Measurements from ENCODE around the gene GLS2. TPM values are rescaled to one million over a fixed set of nuclear protein-coding genes. Genes with fewer than 3 reads are reported as not detected.
"Not testable (repeated sequence)": the region's sequence is repeated elsewhere in the genome, so short reads cannot be mapped to it uniquely, and the experiment has no call there.

Gene GLS2
- total and polyA plus RNA-seq, 5 donors from 2014 or later, result 0.64 to 3.9 (median 1.3) TPM

DNA sequence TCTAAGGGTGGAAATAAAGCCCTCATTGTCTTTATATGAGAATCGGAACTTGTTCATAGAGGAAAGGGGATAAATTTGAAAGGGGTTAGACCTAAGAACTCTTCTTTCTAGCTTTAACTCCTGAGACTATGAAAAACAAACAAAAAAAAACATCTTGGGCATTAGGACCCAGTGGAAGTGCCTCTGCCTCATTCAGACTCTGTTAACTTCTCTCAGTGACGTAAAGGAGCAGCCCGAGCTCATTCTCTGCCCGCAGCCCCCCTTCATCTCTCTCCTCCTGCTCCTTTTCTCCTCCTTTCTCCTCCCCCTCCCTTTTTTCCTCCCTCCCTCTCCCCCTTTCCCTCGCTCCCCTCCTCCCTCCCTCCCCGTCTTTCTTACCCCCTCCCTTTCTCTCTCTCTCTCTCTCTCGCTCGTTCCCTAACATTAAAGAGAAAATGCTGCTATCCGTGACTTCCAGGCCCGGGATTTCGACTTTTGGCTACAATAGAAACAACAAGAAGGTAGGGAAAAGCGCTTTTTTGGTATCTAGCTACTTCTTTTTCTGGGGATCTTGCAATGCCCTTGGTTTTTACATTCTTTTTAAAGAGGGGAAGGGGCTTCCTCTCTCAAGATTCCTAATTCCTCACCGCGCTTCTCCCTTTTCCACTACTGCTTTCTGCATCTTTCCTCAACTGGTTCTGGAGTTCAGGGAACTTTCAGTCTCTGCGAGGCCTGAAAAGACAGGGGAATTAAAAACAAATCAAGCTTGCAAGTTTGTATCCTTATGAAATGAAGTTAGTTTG lies 33.8 kb upstream of the GLS2 start, which contains the start of gene RBMS2:
Gene RBMS2, plus strand, starts transcription at position 231 of the 782 bp plus-strand sequence. Its CDS starts 204 bp downstream, at position 435.
- peaks cover 20% of the 10 kb centered on the region for H3K27me3 Mint-ChIP-seq
- H3K9me3 Mint-ChIP-seq, result peaks cover 0 to 2% (median 0%) of the 10 kb centered on the region in 7 donors
- no peaks in the 10 kb centered on the region for H3K36me3 ChIP-seq (ENCODE audit: control insufficient read depth, insufficient read depth, low read length)
- H3K36me3 Mint-ChIP-seq, result no peaks in the 10 kb centered on the region
- no peaks in the 10 kb centered on the region for H3K27me3 ChIP-seq (ENCODE audit: control insufficient read depth, insufficient read depth, low read length)
- peak within 1 kb of the TSS; percentile 64 for H3K4me3 ChIP-seq (ENCODE audit: low read depth, low read length)
- H3K27ac ChIP-seq (ENCODE audit: insufficient read depth, low read length, poor library complexity, severe bottlenecking), result no peak within 1 kb of the TSS
- H3K4me3 Mint-ChIP-seq, result peak within 1 kb of the TSS; percentile 39 to 91 (median 84)
- DNase-seq (peak; percentile 16 to 53 (median 22)), ATAC-seq (ENCODE audit: low read depth in 2 of 2) (peak; percentile 58 to 90)
- H3K4me1 Mint-ChIP-seq, result peaks cover 0 to 28% (median 11%) of the 10 kb centered on the region in 4 donors
- H3K4me1 ChIP-seq (ENCODE audit: control insufficient read depth, insufficient read depth, low read length, poor library complexity, severe bottlenecking), result peaks cover 17% of the 10 kb centered on the region
- H3K9me3 ChIP-seq (ENCODE audit: control insufficient read depth in 2 of 2, low read length in 2 of 2), result no peaks in the 10 kb centered on the region
- H3K27ac Mint-ChIP-seq, result peak within 1 kb of the TSS; percentile 54 to 92 (median 82)

DNA sequence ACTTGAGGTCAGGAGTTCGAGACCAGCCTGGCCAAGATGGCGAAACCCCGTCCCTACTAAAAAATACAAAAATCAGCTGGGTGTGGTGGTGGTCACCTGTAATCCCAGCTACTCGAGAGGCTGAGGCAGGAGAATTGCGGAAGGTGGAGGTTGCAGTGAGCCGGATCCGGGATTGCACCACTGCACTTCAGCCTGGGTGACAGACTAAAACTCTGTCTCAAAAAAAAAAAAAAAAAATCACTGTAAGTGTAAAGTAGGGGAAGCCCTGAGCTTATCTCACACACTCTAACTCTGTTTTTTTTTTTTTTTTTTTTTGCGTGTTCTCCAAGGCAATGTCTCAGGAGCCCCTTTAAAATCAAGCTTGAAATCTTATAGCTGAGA lies 33.2 kb upstream of the GLS2 start:
- Histone ChIP-seq H3K27ac (ENCODE audit: insufficient read depth, low read length, poor library complexity, severe bottlenecking) (no peak overlapping the region), H3K4me3 (ENCODE audit: low read depth, low read length) (peak overlapping the region; percentile 64)

DNA sequence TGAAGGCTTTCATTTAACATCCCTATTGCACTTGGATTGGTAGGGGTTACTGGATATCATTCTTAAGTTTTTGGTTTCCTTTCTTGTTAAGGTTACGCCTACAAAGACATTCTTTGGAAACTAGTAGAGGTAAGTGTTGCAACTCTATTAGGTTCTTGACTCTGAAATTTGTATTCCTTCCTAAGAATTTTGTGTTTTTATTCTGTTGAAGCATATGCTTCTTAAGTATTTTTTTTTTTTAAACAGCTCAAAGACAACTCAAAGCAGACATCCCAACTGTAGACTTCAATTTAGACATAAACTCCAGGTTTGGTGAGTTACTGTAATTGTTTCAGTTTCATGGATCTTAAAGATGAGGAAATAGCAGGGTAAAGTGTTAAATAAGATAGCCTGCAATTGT lies 32.5 kb upstream of the GLS2 start:
- Histone ChIP-seq H3K36me3 (ENCODE audit: control insufficient read depth, insufficient read depth, low read length) (no peaks in the 10 kb centered on the region), H3K27me3 (ENCODE audit: control insufficient read depth, insufficient read depth, low read length) (no peaks in the 10 kb centered on the region), H3K4me1 (ENCODE audit: control insufficient read depth, insufficient read depth, low read length, poor library complexity, severe bottlenecking) (peaks cover 17% of the 10 kb centered on the region), H3K9me3 (ENCODE audit: control insufficient read depth in 2 of 2, low read length in 2 of 2) (no peaks in the 10 kb centered on the region), H3K4me3 (ENCODE audit: low read depth, low read length) (no peak overlapping the region), H3K27ac (ENCODE audit: insufficient read depth, low read length, poor library complexity, severe bottlenecking) (no peak overlapping the region)
- Mint-ChIP-seq H3K27ac (peak overlapping the region in 1 of 3 donors; percentile 20), H3K36me3 (no peaks in the 10 kb centered on the region), H3K4me3 (peak overlapping the region in 2 of 4 donors; percentile 18 to 73), H3K4me1 (peaks cover 0 to 28% (median 11%) of the 10 kb centered on the region in 4 donors), H3K9me3 (peaks cover 0 to 2% (median 0%) of the 10 kb centered on the region in 7 donors), H3K27me3 (peaks cover 27% of the 10 kb centered on the region)
- DNase-seq (no peak), ATAC-seq (ENCODE audit: low read depth in 2 of 2) (no peak)

More for the DNA sequence above, 33.2 kb upstream of the GLS2 start:
- peaks cover 0 to 28% (median 11%) of the 10 kb centered on the region in 4 donors for H3K4me1 Mint-ChIP-seq
- Histone ChIP-seq H3K9me3 (ENCODE audit: control insufficient read depth in 2 of 2, low read length in 2 of 2) (no peaks in the 10 kb centered on the region), H3K36me3 (ENCODE audit: control insufficient read depth, insufficient read depth, low read length) (no peaks in the 10 kb centered on the region), H3K27me3 (ENCODE audit: control insufficient read depth, insufficient read depth, low read length) (no peaks in the 10 kb centered on the region), H3K4me1 (ENCODE audit: control insufficient read depth, insufficient read depth, low read length, poor library complexity, severe bottlenecking) (peaks cover 17% of the 10 kb centered on the region)
- H3K27ac Mint-ChIP-seq, result peak overlapping the region; percentile 54 to 92 (median 82)
- H3K4me3 Mint-ChIP-seq, result peak overlapping the region in 3 of 4 donors; percentile 39 to 91 (median 83)
- peaks cover 0 to 2% (median 0%) of the 10 kb centered on the region in 7 donors for H3K9me3 Mint-ChIP-seq
- DNase-seq (no peak), ATAC-seq (ENCODE audit: low read depth in 2 of 2) (no peak)
- H3K27me3 Mint-ChIP-seq, result peaks cover 26% of the 10 kb centered on the region
- H3K36me3 Mint-ChIP-seq, result no peaks in the 10 kb centered on the region

DNA sequence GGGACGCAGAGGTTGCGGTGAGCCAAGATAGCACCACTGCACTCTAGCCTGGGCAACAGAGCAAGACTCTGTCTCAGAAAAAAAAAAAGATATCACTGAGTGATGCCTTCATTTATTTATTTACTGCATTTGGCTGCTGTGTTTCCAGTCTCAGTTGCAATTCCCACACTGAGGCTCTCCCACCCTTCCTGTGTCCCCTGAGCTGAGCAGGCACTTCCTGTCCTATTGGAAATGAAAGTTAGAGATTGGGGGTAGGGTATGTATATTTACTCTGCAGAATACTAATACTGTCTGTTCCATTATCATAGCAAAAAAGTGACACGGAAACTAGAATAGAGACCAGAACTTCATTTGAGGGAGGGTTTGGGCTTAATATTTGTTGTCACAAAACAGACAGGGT lies 32.1 kb upstream of the GLS2 start:
- no peaks in the 10 kb centered on the region for H3K9me3 ChIP-seq (ENCODE audit: control insufficient read depth in 2 of 2, low read length in 2 of 2)
- H3K4me3 Mint-ChIP-seq, result peak overlapping the region in 1 of 4 donors; percentile 21
- H3K36me3 Mint-ChIP-seq, result no peaks in the 10 kb centered on the region
- ATAC-seq (ENCODE audit: low read depth in 2 of 2), result no peak
- no peaks in the 10 kb centered on the region for H3K27me3 ChIP-seq (ENCODE audit: control insufficient read depth, insufficient read depth, low read length)
- no peak for DNase-seq
- H3K36me3 ChIP-seq (ENCODE audit: control insufficient read depth, insufficient read depth, low read length), result no peaks in the 10 kb centered on the region
- H3K4me3 ChIP-seq (ENCODE audit: low read depth, low read length), result no peak overlapping the region
- H3K27ac ChIP-seq (ENCODE audit: insufficient read depth, low read length, poor library complexity, severe bottlenecking), result no peak overlapping the region
- H3K4me1 Mint-ChIP-seq, result peaks cover 0 to 28% (median 11%) of the 10 kb centered on the region in 4 donors
- H3K27me3 Mint-ChIP-seq, result peaks cover 27% of the 10 kb centered on the region
- H3K27ac Mint-ChIP-seq, result peak overlapping the region in 1 of 3 donors; percentile 55
- peaks cover 17% of the 10 kb centered on the region for H3K4me1 ChIP-seq (ENCODE audit: control insufficient read depth, insufficient read depth, low read length, poor library complexity, severe bottlenecking)
- peaks cover 0 to 2% (median 0%) of the 10 kb centered on the region in 7 donors for H3K9me3 Mint-ChIP-seq

DNA sequence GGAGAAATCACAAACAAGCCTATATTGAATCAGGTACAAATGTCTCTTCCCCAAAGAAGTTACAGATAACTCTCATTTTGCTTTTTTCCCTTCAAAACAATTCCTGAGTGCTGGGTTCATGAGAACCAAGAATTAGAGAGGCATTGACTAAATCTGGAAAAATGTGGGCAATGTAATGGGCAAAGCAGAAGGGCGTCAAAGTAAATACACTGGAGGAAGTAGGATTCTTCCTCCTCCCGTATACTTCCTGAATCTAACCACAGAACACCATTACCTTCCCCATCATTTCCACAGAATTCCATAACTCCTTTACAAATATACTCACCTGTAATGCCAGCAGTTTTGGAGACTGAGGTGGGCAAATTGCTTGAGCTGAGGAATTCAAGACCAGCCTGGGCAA lies 30.6 kb upstream of the GLS2 start:
- H3K36me3 ChIP-seq (ENCODE audit: control insufficient read depth, insufficient read depth, low read length), result no peaks in the 10 kb centered on the region
- H3K9me3 ChIP-seq (ENCODE audit: control insufficient read depth in 2 of 2, low read length in 2 of 2), result no peaks in the 10 kb centered on the region
- H3K27ac ChIP-seq (ENCODE audit: insufficient read depth, low read length, poor library complexity, severe bottlenecking), result no peak overlapping the region
- no peak overlapping the region for H3K4me3 ChIP-seq (ENCODE audit: low read depth, low read length)
- Mint-ChIP-seq H3K4me1 (peaks cover 4 to 28% (median 13%) of the 10 kb centered on the region in 4 donors), H3K27ac (peak overlapping the region in 1 of 3 donors; percentile 33), H3K36me3 (no peaks in the 10 kb centered on the region), H3K4me3 (no peak overlapping the region), H3K27me3 (peaks cover 31% of the 10 kb centered on the region), H3K9me3 (peaks cover 0 to 2% (median 0%) of the 10 kb centered on the region in 7 donors)
- H3K27me3 ChIP-seq (ENCODE audit: control insufficient read depth, insufficient read depth, low read length), result no peaks in the 10 kb centered on the region
- no peak for ATAC-seq (ENCODE audit: low read depth in 2 of 2)
- DNase-seq, result no peak
- peaks cover 17% of the 10 kb centered on the region for H3K4me1 ChIP-seq (ENCODE audit: control insufficient read depth, insufficient read depth, low read length, poor library complexity, severe bottlenecking)

DNA sequence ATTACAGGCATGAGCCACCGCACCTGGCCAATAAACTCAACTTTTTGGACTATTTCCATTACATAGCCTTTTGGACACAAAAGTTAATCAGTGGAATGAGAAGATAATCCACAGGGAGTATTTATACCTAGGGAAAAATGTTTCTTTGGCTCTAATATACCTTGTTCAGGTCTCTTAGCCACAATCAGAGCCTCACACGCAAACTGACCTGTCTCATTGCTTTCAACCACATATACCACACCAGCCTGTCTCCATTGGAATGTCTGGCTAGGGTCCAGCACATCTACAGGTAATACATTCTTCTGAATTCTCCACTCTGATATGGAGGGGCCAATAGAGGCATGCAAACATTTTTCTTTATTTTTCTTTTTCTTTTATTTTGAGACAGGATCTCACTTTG lies 29.9 kb upstream of the GLS2 start:
- Histone ChIP-seq H3K4me3 (ENCODE audit: low read depth, low read length) (no peak overlapping the region), H3K4me1 (ENCODE audit: control insufficient read depth, insufficient read depth, low read length, poor library complexity, severe bottlenecking) (peaks cover 17% of the 10 kb centered on the region), H3K36me3 (ENCODE audit: control insufficient read depth, insufficient read depth, low read length) (no peaks in the 10 kb centered on the region), H3K27me3 (ENCODE audit: control insufficient read depth, insufficient read depth, low read length) (no peaks in the 10 kb centered on the region), H3K9me3 (ENCODE audit: control insufficient read depth in 2 of 2, low read length in 2 of 2) (no peaks in the 10 kb centered on the region), H3K27ac (ENCODE audit: insufficient read depth, low read length, poor library complexity, severe bottlenecking) (no peak overlapping the region)
- Mint-ChIP-seq H3K36me3 (no peaks in the 10 kb centered on the region), H3K27me3 (peaks cover 31% of the 10 kb centered on the region), H3K4me1 (peaks cover 5 to 27% (median 14%) of the 10 kb centered on the region in 4 donors), H3K27ac (no peak overlapping the region), H3K4me3 (peak overlapping the region in 1 of 4 donors; percentile 21), H3K9me3 (peaks cover 0 to 2% (median 0%) of the 10 kb centered on the region in 7 donors)
- ATAC-seq (ENCODE audit: low read depth in 2 of 2) (no peak), DNase-seq (no peak)

DNA sequence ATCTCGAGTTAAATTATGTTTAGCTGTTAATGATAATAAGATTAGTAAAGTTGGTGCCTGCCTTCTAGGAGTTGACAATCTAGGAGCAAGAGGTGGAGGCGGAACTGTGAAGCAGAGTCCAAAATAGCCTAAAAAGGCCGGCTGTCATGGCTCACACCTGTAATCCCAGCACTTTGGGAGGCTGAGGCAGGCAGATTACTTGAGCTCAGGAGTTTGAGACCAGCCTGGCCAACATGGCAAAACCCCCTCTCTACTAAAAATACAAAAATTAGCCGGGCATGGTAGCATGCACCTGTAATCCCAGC lies 26.0 kb upstream of the GLS2 start:
- ATAC-seq (ENCODE audit: low read depth in 2 of 2); H3K4me1 ChIP-seq (ENCODE audit: control insufficient read depth, insufficient read depth, low read length, poor library complexity, severe bottlenecking); H3K36me3 ChIP-seq (ENCODE audit: control insufficient read depth, insufficient read depth, low read length); H3K9me3 Mint-ChIP-seq; H3K27me3 ChIP-seq (ENCODE audit: control insufficient read depth, insufficient read depth, low read length); H3K4me3 ChIP-seq (ENCODE audit: low read depth, low read length); H3K36me3 Mint-ChIP-seq; H3K27ac Mint-ChIP-seq; H3K4me3 Mint-ChIP-seq; H3K9me3 ChIP-seq (ENCODE audit: control insufficient read depth in 2 of 2, low read length in 2 of 2); H3K4me1 Mint-ChIP-seq; H3K27ac ChIP-seq (ENCODE audit: insufficient read depth, low read length, poor library complexity, severe bottlenecking): not testable (repeated sequence)
- DNase-seq, result peak in 1 of 3 donors; percentile 6
- peaks cover 35% of the 10 kb centered on the region for H3K27me3 Mint-ChIP-seq

DNA sequence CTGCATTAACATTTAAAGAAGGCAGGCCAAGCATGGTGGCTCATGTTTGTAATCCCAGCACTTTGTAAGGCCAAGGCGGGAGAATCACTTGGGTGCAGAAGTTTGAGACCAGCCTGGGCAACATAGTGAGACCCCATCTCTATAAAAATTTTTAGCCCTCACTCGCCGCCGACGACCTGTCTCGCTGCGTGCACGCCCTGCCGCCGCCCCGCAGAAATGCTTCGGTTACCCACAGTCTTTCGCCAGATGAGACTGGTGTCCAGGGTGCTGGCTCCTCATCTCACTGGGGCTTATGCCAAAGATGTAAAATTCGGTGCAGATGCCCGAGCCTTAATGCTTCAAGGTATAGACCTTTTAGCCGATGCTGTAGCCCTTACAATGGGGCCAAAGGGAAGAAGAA lies 22.8 kb upstream of the GLS2 start:
- Histone ChIP-seq H3K4me1 (ENCODE audit: control insufficient read depth, insufficient read depth, low read length, poor library complexity, severe bottlenecking) (no peaks in the 10 kb centered on the region), H3K9me3 (ENCODE audit: control insufficient read depth in 2 of 2, low read length in 2 of 2) (no peaks in the 10 kb centered on the region), H3K27me3 (ENCODE audit: control insufficient read depth, insufficient read depth, low read length) (peaks cover 4% of the 10 kb centered on the region), H3K36me3 (ENCODE audit: control insufficient read depth, insufficient read depth, low read length) (no peaks in the 10 kb centered on the region), H3K27ac (ENCODE audit: insufficient read depth, low read length, poor library complexity, severe bottlenecking) (no peak overlapping the region), H3K4me3 (ENCODE audit: low read depth, low read length) (no peak overlapping the region)
- no peak overlapping the region for H3K27ac Mint-ChIP-seq
- ATAC-seq (ENCODE audit: low read depth in 2 of 2) (no peak), DNase-seq (no peak)
- peaks cover 0 to 7% (median 3%) of the 10 kb centered on the region in 4 donors for H3K4me1 Mint-ChIP-seq
- peaks cover 24% of the 10 kb centered on the region for H3K27me3 Mint-ChIP-seq
- no peaks in the 10 kb centered on the region for H3K9me3 Mint-ChIP-seq
- no peaks in the 10 kb centered on the region for H3K36me3 Mint-ChIP-seq
- no peak overlapping the region for H3K4me3 Mint-ChIP-seq
